Stimulated activated CD8-positive, alpha-beta memory T cell treated with anti-CD3 and anti-CD28 coated beads, Interleukin-4, amount 100 ng/mL, for 1 hour (primary cell): ENCODE data around the gene R3HDM4.

Experiments used
- DNase-seq, 2 donors: peaks; one replicate each; pipeline ENCODE4 v3.0.0-alpha.2; 2020; ENCODE audit warnings: low read depth in 2 of 2, low spot score in 1 of 2

The R3HDM4 gene

GRCh38 chr19:947707-948539, 34.9 kb upstream of the R3HDM4 start:
- DNase-seq = no peak

- DNase-seq = no peak
Observed at GRCh38 chr19:947090-947706, 34.2 kb upstream of the R3HDM4 start.

- no peak for DNase-seq
Observed at GRCh38 chr19:945401-946252, 32.6 kb upstream of the R3HDM4 start.

GRCh38 chr19:944663-945241, 31.7 kb upstream of the R3HDM4 start:
- DNase-seq = no peak

GRCh38 chr19:944171-944567, 31.1 kb upstream of the R3HDM4 start:
- DNase-seq = no peak

GRCh38 chr19:943551-944170, 30.6 kb upstream of the R3HDM4 start:
- no peak for DNase-seq

GRCh38 chr19:942133-942645, 29.2 kb upstream of the R3HDM4 start:
- no peak for DNase-seq

GRCh38 chr19:941292-942132, 28.5 kb upstream of the R3HDM4 start:
- no peak for DNase-seq

- peak in 1 of 2 donors; percentile 49 for DNase-seq
Observed at GRCh38 chr19:940591-941291, 27.7 kb upstream of the R3HDM4 start.

GRCh38 chr19:939922-940321, 26.9 kb upstream of the R3HDM4 start:
- DNase-seq = no peak

GRCh38 chr19:939439-939838, 26.4 kb upstream of the R3HDM4 start:
- DNase-seq = no peak

GRCh38 chr19:938233-938923, 25.4 kb upstream of the R3HDM4 start:
- DNase-seq = no peak

- no peak for DNase-seq
Observed at GRCh38 chr19:937259-937694, 24.3 kb upstream of the R3HDM4 start.

GRCh38 chr19:936175-936546, 23.1 kb upstream of the R3HDM4 start:
- DNase-seq = no peak

- DNase-seq = no peak
Observed at GRCh38 chr19:934865-935479, 22.0 kb upstream of the R3HDM4 start.

GRCh38 chr19:934197-934840, 21.3 kb upstream of the R3HDM4 start:
- DNase-seq = no peak

- no peak for DNase-seq
Observed at GRCh38 chr19:933553-933882, 20.5 kb upstream of the R3HDM4 start.
